Measurements from ENCODE around the gene ZHX3. TPM values are rescaled to one million over a fixed set of nuclear protein-coding genes. Genes with fewer than 3 reads are reported as not detected.

ZHX3 gene
- total RNA-seq, 1 experiment from 2014 or later, result 9.6 TPM

- H3K4me3 Mint-ChIP-seq, result no peak overlapping the region
- POLR2A ChIA-PET, result no interaction called here
- H3K36me3 Mint-ChIP-seq, result peaks cover 2% of the 10 kb centered on the region; the same call in 1 of the 2 replicates
These were observed 166.9 kb downstream of the ZHX3 start for GRCh38 chr20:41150664-41151063.

GRCh38 chr20:41148942-41149341 lies 168.6 kb downstream of the ZHX3 start:
- no peak for TF ChIP-seq JUN (CRISPR knock-in tag; IDR thresholded peaks at IDR 0.05)
- no peak for TF ChIP-seq ZNF232 (CRISPR knock-in tag; IDR thresholded peaks at IDR 0.05)
- no peak for TF ChIP-seq USF1 (CRISPR knock-in tag; IDR thresholded peaks at IDR 0.05)
- TF ChIP-seq TEAD4 (CRISPR knock-in tag; IDR thresholded peaks at IDR 0.05), result no peak
- TF ChIP-seq GABPB1 (CRISPR knock-in tag; IDR thresholded peaks at IDR 0.05), result no peak
- TF ChIP-seq USF2 (CRISPR knock-in tag; IDR thresholded peaks at IDR 0.05), result no peak
- no peak for TF ChIP-seq ESRRA (CRISPR knock-in tag; IDR thresholded peaks at IDR 0.05; ENCODE audit: borderline replicate concordance)
- no peak for TF ChIP-seq PRRX2 (CRISPR knock-in tag; IDR thresholded peaks at IDR 0.05)
- no peak for TF ChIP-seq GTF2I (CRISPR knock-in tag; conservative IDR thresholded peaks at IDR 0.05)
- H3K4me3 Mint-ChIP-seq, result no peak overlapping the region
- no peak overlapping the region for H3K27ac Mint-ChIP-seq
- no peaks in the 10 kb centered on the region for H3K27me3 Mint-ChIP-seq (ENCODE audit: low read depth)
- CTCF ChIA-PET, result interaction anchor here (1.5 to 5.3 kb wide), 2 partner anchors 14 to 24 kb away, joined by 6 to 41 read pairs; no protein-coding TSS in a partner anchor
- peaks cover 47% of the 10 kb centered on the region for H3K4me1 Mint-ChIP-seq
- H3K9me3 Mint-ChIP-seq, result no peaks in the 10 kb centered on the region
- DNase-seq (ENCODE audit: low spot score) (no peak), ATAC-seq (no peak)
- POLR2A ChIA-PET, result no interaction called here
- H3K36me3 Mint-ChIP-seq, result peaks cover 10% of the 10 kb centered on the region; the same call in 1 of the 2 replicates

More at GRCh38 chr20:41150664-41151063, 166.9 kb downstream of the ZHX3 start:
- Mint-ChIP-seq H3K4me1 (peaks cover 54% of the 10 kb centered on the region), H3K27me3 (ENCODE audit: low read depth) (no peaks in the 10 kb centered on the region), H3K9me3 (no peaks in the 10 kb centered on the region), H3K27ac (no peak overlapping the region)
- CTCF ChIA-PET, result interaction anchor here (2.7 to 5.3 kb wide), 2 partner anchors 15 to 22 kb away, joined by 13 to 41 read pairs; no protein-coding TSS in a partner anchor
- DNase-seq (ENCODE audit: low spot score), result no peak
- no peak for ATAC-seq
- no peak for TF ChIP-seq CREB1 (CRISPR knock-in tag; IDR thresholded peaks at IDR 0.05)

GRCh38 chr20:41147767-41148191 lies 169.8 kb downstream of the ZHX3 start:
- no peak for DNase-seq (ENCODE audit: low spot score)
- ChIA-PET CTCF (interaction anchor here (0.5 to 5.3 kb wide), 3 partner anchors 13 to 189 kb away, joined by 3 to 50 read pairs (median 7); no protein-coding TSS in a partner anchor), POLR2A (no interaction called here)
- Mint-ChIP-seq H3K9me3 (no peaks in the 10 kb centered on the region), H3K27ac (no peak overlapping the region), H3K27me3 (ENCODE audit: low read depth) (no peaks in the 10 kb centered on the region), H3K4me1 (peaks cover 49% of the 10 kb centered on the region), H3K4me3 (no peak overlapping the region), H3K36me3 (peaks cover 10% of the 10 kb centered on the region; the same call in 1 of the 2 replicates)
- no peak; the same call in 1 of the 2 replicates for ATAC-seq
- TF ChIP-seq ATF6 (CRISPR knock-in tag; IDR thresholded peaks at IDR 0.05) (no peak), NFYB (CRISPR knock-in tag; conservative IDR thresholded peaks at IDR 0.05; ENCODE audit: low read depth) (no peak), CREB1 (CRISPR knock-in tag; IDR thresholded peaks at IDR 0.05) (no peak), ARID4B (CRISPR knock-in tag; IDR thresholded peaks at IDR 0.05; ENCODE audit: borderline replicate concordance) (no peak)

Measured in WTC11 (cell line).